ENCODE results near the gene TPP2. TPM values are rescaled to one million over a fixed set of nuclear protein-coding genes. Genes with fewer than 3 reads are reported as not detected.

Gene TPP2
- polyA plus RNA-seq (2013, experiment 1 of 2), result 29.8 TPM
- 30.2 TPM for polyA plus RNA-seq (2013, experiment 2 of 2)

DNA sequence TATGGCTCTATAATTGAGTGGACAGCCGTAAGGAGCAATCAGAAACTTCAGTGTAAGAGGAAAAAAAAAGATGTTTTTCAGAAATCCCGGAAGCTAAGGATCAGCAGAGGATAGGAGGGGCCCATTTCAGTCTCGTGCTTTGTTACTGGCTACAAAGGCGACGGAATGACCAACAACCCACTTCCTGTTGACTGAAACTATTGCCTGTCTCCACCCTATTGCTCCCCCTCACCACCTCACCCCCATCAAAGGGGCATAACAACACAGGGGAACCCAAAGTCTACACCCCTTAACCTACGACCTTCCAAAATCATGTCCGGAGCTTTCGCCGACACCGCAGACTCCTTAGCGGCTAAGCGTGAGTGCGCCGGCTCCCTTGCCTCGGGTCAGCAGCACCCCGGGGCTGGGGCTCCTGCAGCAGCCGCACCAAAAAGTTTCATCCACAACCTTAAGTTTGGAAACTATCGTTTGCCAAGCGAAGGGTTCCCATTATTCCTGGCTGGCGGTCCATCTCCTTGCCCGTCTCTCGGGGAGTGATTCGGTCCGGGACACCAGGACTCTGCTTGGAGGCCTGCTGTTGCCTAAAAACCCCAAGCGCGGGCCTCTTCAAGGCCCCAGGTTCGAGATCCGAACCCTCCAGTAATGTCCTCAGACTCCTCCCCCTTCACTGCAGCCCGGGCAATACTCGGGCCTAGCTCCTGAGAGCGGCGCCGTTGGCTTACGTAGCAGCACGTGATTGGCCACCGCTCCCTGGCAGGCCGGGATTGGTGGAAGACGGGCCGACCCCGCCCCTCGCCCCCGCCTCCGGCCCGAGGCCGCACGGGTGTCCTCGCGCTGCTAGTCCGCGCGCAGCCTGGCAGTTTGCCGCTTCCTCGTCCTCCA is at the start of gene TPP2:
TPP2 (plus strand) TSS at position 840 of the 882 bp plus-strand sequence. CDS start 53 bp downstream, outside the sequence.
- Histone ChIP-seq H2BK12ac (ENCODE audit: low read length) (no peak within 1 kb of the TSS), H3K23ac (ENCODE audit: low read depth, low read length, poor library complexity) (peak within 1 kb of the TSS; percentile 94), H3K79me1 (ENCODE audit: low read depth, low read length) (peaks cover 1% of the 10 kb centered on the region), H2BK5ac (ENCODE audit: low read length) (peak within 1 kb of the TSS; percentile 89), H3K9me3 (replicated peaks in 1 of 2; ENCODE audit: control insufficient read depth in 2 of 2, insufficient read depth in 1 of 2, low read depth in 1 of 2, low read length in 2 of 2) (no peaks in the 10 kb centered on the region), H2BK15ac (ENCODE audit: low read length) (no peak within 1 kb of the TSS), H4K91ac (ENCODE audit: low read depth, low read length, poor library complexity) (no peak within 1 kb of the TSS), H2AFZ (ENCODE audit: low read length) (peak within 1 kb of the TSS; percentile 86), H3K4ac (ENCODE audit: low read length) (no peak within 1 kb of the TSS), H3K9ac (ENCODE audit: low read depth, low read length, poor library complexity) (peak within 1 kb of the TSS; percentile 90), H3K14ac (ENCODE audit: low read length) (peak within 1 kb of the TSS; percentile 73), H4K8ac (ENCODE audit: low read depth, low read length) (no peak within 1 kb of the TSS), H2BK120ac (ENCODE audit: low read depth, low read length) (no peak within 1 kb of the TSS), H3K27ac (replicated peaks; ENCODE audit: low read length) (peak within 1 kb of the TSS; percentile 57), H3K27me3 (ENCODE audit: control insufficient read depth in 3 of 3, insufficient read depth in 3 of 3, low read depth in 1 of 3, low read length in 3 of 3) (no peaks in the 10 kb centered on the region), H3K4me3 (ENCODE audit: low read length in 2 of 2) (peak within 1 kb of the TSS; percentile 61 to 97), H2AK5ac (ENCODE audit: low read depth, low read length) (peak within 1 kb of the TSS; percentile 31), H3K4me1 (ENCODE audit: control insufficient read depth in 2 of 2, insufficient read depth in 1 of 2, low read depth in 1 of 2, low read length in 2 of 2) (peaks cover 5 to 14% of the 10 kb centered on the region in 2 donors), H3K4me2 (ENCODE audit: insufficient read depth, low read length, poor library complexity, severe bottlenecking) (peak within 1 kb of the TSS; percentile 71), H3K36me3 (replicated peaks in 1 of 2; ENCODE audit: control insufficient read depth in 2 of 2, insufficient read depth in 2 of 2, low read length in 2 of 2) (peaks cover 0 to 12% of the 10 kb centered on the region in 2 donors), H3K18ac (ENCODE audit: low read length) (peak within 1 kb of the TSS; percentile 85)
- WGBS, 2 donors (ENCODE audit: extremely low coverage in 2 of 2, insufficient read length in 2 of 2, insufficient replicate concordance in 1 of 2), result no CpG with 5 or more reads among the region's 53 CpGs
- DNase-seq (ENCODE audit: low spot score), result peak; percentile 96

DNA sequence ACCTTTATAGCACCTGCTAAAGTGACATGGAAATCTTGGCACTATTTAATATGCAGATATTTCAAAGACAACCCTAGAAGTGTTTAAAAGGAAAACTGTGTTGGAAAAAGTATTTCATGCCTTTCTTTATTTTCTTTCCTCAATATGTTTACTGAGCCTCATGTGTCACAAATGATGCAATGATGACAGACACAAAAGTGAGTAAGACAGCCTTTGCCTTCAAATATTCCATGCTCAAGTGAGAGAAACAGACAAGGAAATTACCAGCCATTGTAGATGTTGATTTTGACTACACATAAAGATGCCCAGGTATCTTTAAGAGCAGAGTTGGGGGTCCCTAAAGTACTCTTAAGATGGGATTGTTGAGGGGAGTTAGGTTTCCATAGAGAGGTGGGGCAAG is 48.0 kb upstream of the TPP2 start:
- no peak overlapping the region for H3K27ac ChIP-seq (replicated peaks; ENCODE audit: low read length)
- no peak overlapping the region for H3K14ac ChIP-seq (ENCODE audit: low read length)
- no peak overlapping the region for H4K8ac ChIP-seq (ENCODE audit: low read depth, low read length)
- no peak overlapping the region for H2BK5ac ChIP-seq (ENCODE audit: low read length)
- DNase-seq (ENCODE audit: low spot score), result no peak
- H2BK120ac ChIP-seq (ENCODE audit: low read depth, low read length), result no peak overlapping the region
- H3K36me3 ChIP-seq (replicated peaks in 1 of 2; ENCODE audit: control insufficient read depth in 2 of 2, insufficient read depth in 2 of 2, low read length in 2 of 2), result no peaks in the 10 kb centered on the region
- H3K27me3 ChIP-seq (ENCODE audit: control insufficient read depth in 3 of 3, insufficient read depth in 3 of 3, low read depth in 1 of 3, low read length in 3 of 3), result no peaks in the 10 kb centered on the region
- H3K9me3 ChIP-seq (replicated peaks in 1 of 2; ENCODE audit: control insufficient read depth in 2 of 2, insufficient read depth in 1 of 2, low read depth in 1 of 2, low read length in 2 of 2), result no peaks in the 10 kb centered on the region
- no peaks in the 10 kb centered on the region for H3K4me1 ChIP-seq (ENCODE audit: control insufficient read depth in 2 of 2, insufficient read depth in 1 of 2, low read depth in 1 of 2, low read length in 2 of 2)
- no peak overlapping the region for H3K4ac ChIP-seq (ENCODE audit: low read length)
- no peak overlapping the region for H3K9ac ChIP-seq (ENCODE audit: low read depth, low read length, poor library complexity)
- H3K79me1 ChIP-seq (ENCODE audit: low read depth, low read length), result no peaks in the 10 kb centered on the region
- H2BK15ac ChIP-seq (ENCODE audit: low read length), result no peak overlapping the region
- no peak overlapping the region for H2AK5ac ChIP-seq (ENCODE audit: low read depth, low read length)
- H2AFZ ChIP-seq (ENCODE audit: low read length), result no peak overlapping the region
- H3K4me3 ChIP-seq (ENCODE audit: low read length in 2 of 2), result no peak overlapping the region
- no peak overlapping the region for H3K4me2 ChIP-seq (ENCODE audit: insufficient read depth, low read length, poor library complexity, severe bottlenecking)
- H3K18ac ChIP-seq (ENCODE audit: low read length), result no peak overlapping the region
- no peak overlapping the region for H2BK12ac ChIP-seq (ENCODE audit: low read length)
- H4K91ac ChIP-seq (ENCODE audit: low read depth, low read length, poor library complexity), result no peak overlapping the region
- H3K23ac ChIP-seq (ENCODE audit: low read depth, low read length, poor library complexity), result no peak overlapping the region

DNA sequence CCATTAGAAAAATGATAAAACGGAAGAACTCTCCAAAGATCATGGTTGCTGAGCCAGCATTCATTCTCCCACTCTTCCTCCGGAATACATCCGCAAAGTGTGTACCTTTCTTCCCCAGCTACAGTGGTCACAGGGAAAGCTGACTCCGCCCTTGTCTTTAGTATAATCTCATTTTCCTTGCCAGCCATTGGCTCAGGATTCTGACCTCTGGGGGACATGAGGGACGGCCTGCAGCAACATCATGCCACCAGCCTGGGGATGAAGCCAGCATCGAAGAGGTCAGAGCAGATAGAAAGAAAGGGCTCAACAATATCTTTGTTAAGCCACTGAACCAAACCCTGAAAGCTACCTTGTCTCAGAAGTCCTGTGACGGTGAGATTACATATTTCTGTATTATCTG is 46.3 kb upstream of the TPP2 start:
- WGBS, 2 donors (ENCODE audit: extremely low coverage in 2 of 2, insufficient read length in 2 of 2, insufficient replicate concordance in 1 of 2), result no CpG with 5 or more reads among the region's 7 CpGs
- no peak overlapping the region for H2BK5ac ChIP-seq (ENCODE audit: low read length)
- no peak overlapping the region for H3K9ac ChIP-seq (ENCODE audit: low read depth, low read length, poor library complexity)
- no peaks in the 10 kb centered on the region for H3K9me3 ChIP-seq (replicated peaks in 1 of 2; ENCODE audit: control insufficient read depth in 2 of 2, insufficient read depth in 1 of 2, low read depth in 1 of 2, low read length in 2 of 2)
- peak overlapping the region; percentile 13 for H2AFZ ChIP-seq (ENCODE audit: low read length)
- no peaks in the 10 kb centered on the region for H3K4me1 ChIP-seq (ENCODE audit: control insufficient read depth in 2 of 2, insufficient read depth in 1 of 2, low read depth in 1 of 2, low read length in 2 of 2)
- no peak overlapping the region for H2BK12ac ChIP-seq (ENCODE audit: low read length)
- no peak overlapping the region for H2BK15ac ChIP-seq (ENCODE audit: low read length)
- H3K4me3 ChIP-seq (ENCODE audit: low read length in 2 of 2), result no peak overlapping the region
- no peaks in the 10 kb centered on the region for H3K36me3 ChIP-seq (replicated peaks in 1 of 2; ENCODE audit: control insufficient read depth in 2 of 2, insufficient read depth in 2 of 2, low read length in 2 of 2)
- no peak overlapping the region for H3K23ac ChIP-seq (ENCODE audit: low read depth, low read length, poor library complexity)
- H4K91ac ChIP-seq (ENCODE audit: low read depth, low read length, poor library complexity), result no peak overlapping the region
- H3K4me2 ChIP-seq (ENCODE audit: insufficient read depth, low read length, poor library complexity, severe bottlenecking), result no peak overlapping the region
- DNase-seq (ENCODE audit: low spot score), result no peak
- H2BK120ac ChIP-seq (ENCODE audit: low read depth, low read length), result no peak overlapping the region
- no peak overlapping the region for H3K18ac ChIP-seq (ENCODE audit: low read length)
- no peaks in the 10 kb centered on the region for H3K79me1 ChIP-seq (ENCODE audit: low read depth, low read length)
- H3K27me3 ChIP-seq (ENCODE audit: control insufficient read depth in 3 of 3, insufficient read depth in 3 of 3, low read depth in 1 of 3, low read length in 3 of 3), result no peaks in the 10 kb centered on the region
- no peak overlapping the region for H2AK5ac ChIP-seq (ENCODE audit: low read depth, low read length)
- H3K4ac ChIP-seq (ENCODE audit: low read length), result no peak overlapping the region
- no peak overlapping the region for H3K14ac ChIP-seq (ENCODE audit: low read length)
- H3K27ac ChIP-seq (replicated peaks; ENCODE audit: low read length), result no peak overlapping the region
- no peak overlapping the region for H4K8ac ChIP-seq (ENCODE audit: low read depth, low read length)

DNA sequence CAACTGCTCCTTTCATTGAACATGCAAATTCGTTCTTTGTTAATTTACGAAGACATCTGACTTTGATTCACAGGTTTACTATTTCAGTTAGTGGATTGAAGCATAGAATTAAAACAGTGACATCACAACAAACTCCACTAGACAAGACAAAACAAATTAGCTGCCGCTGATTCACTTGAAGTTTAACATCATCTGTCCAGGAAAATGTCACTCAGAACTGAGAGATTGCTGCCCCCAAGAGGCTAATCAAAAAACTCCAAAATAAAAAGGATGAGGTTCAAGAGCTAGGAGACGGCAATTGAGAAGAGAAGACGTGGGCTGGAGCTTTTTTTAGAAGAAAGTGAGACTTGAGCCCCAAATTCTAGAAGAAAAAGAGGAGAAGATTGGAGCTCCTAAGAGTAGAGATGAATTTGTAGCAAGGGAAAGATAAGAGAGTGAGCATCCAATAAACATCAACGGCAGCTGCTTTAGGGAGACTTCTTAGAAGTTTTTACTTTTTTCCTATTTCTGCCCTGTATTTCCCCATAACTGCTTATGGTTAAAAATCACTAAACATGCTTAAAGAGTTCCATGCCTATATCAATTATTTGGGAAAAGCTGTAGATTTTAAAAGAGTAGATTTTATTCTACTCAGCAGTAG is 40.8 kb upstream of the TPP2 start:
- no peak overlapping the region for H4K8ac ChIP-seq (ENCODE audit: low read depth, low read length)
- H3K18ac ChIP-seq (ENCODE audit: low read length), result no peak overlapping the region
- no peak overlapping the region for H3K4me3 ChIP-seq (ENCODE audit: low read length in 2 of 2)
- H2AFZ ChIP-seq (ENCODE audit: low read length), result peak overlapping the region; percentile 76
- H2BK12ac ChIP-seq (ENCODE audit: low read length), result no peak overlapping the region
- no peak overlapping the region for H3K9ac ChIP-seq (ENCODE audit: low read depth, low read length, poor library complexity)
- H3K9me3 ChIP-seq (replicated peaks in 1 of 2; ENCODE audit: control insufficient read depth in 2 of 2, insufficient read depth in 1 of 2, low read depth in 1 of 2, low read length in 2 of 2), result no peaks in the 10 kb centered on the region
- no peak overlapping the region for H3K4me2 ChIP-seq (ENCODE audit: insufficient read depth, low read length, poor library complexity, severe bottlenecking)
- no peak overlapping the region for H3K27ac ChIP-seq (replicated peaks; ENCODE audit: low read length)
- no CpG with 5 or more reads among the region's 6 CpGs for WGBS, 2 donors (ENCODE audit: extremely low coverage in 2 of 2, insufficient read length in 2 of 2, insufficient replicate concordance in 1 of 2)
- H2BK120ac ChIP-seq (ENCODE audit: low read depth, low read length), result no peak overlapping the region
- H2BK5ac ChIP-seq (ENCODE audit: low read length), result no peak overlapping the region
- no peak overlapping the region for H3K14ac ChIP-seq (ENCODE audit: low read length)
- H3K23ac ChIP-seq (ENCODE audit: low read depth, low read length, poor library complexity), result no peak overlapping the region
- no peak overlapping the region for H4K91ac ChIP-seq (ENCODE audit: low read depth, low read length, poor library complexity)
- no peaks in the 10 kb centered on the region for H3K36me3 ChIP-seq (replicated peaks in 1 of 2; ENCODE audit: control insufficient read depth in 2 of 2, insufficient read depth in 2 of 2, low read length in 2 of 2)
- no peak overlapping the region for H2AK5ac ChIP-seq (ENCODE audit: low read depth, low read length)
- no peaks in the 10 kb centered on the region for H3K4me1 ChIP-seq (ENCODE audit: control insufficient read depth in 2 of 2, insufficient read depth in 1 of 2, low read depth in 1 of 2, low read length in 2 of 2)
- H3K27me3 ChIP-seq (ENCODE audit: control insufficient read depth in 3 of 3, insufficient read depth in 3 of 3, low read depth in 1 of 3, low read length in 3 of 3), result no peaks in the 10 kb centered on the region
- DNase-seq (ENCODE audit: low spot score), result peak; percentile 17
- no peak overlapping the region for H2BK15ac ChIP-seq (ENCODE audit: low read length)
- no peak overlapping the region for H3K4ac ChIP-seq (ENCODE audit: low read length)
- H3K79me1 ChIP-seq (ENCODE audit: low read depth, low read length), result no peaks in the 10 kb centered on the region

All from neuronal stem cell (in vitro differentiated cells).